SK-N-SH (cell line): Measurements from ENCODE around the gene RPL22. TPM values are rescaled to one million over a fixed set of nuclear protein-coding genes. Genes with fewer than 3 reads are reported as not detected.

Experiments used
- CTCF ChIA-PET: fragments of 300-600, 350-600 bp; formaldehyde crosslinking; extraction: SDS; loops from one replicate; lab custom pipeline; 2021; lab: Yijun Ruan, JAX
- POLR2A ChIA-PET: fragments of 350-600 bp; sonication (Branson Sonifier 250); formaldehyde crosslinking; extraction: SDS; loops from one replicate; lab custom pipeline; 2020; ENCODE audit warnings: antibody characterized with exemption, inconsistent platforms; lab: Yijun Ruan, JAX
- DNase-seq: peaks from one replicate; pipeline ENCODE4 v3.0.0; 2012
- H2AFZ ChIP-seq: fragments of 200-600 bp; sonication (generic); 2 replicates; pipeline ENCODE4 v1.8.1; 2016; ENCODE audit warnings: antibody characterized with exemption, mild to moderate bottlenecking, low read depth
- H3F3A ChIP-seq: fragments of 200-600 bp; sonication (generic); replicated peaks from 2 replicates; pipeline ENCODE3; 2016; ENCODE audit warnings: antibody characterized with exemption, mild to moderate bottlenecking; ENCODE audit not compliant: insufficient read depth
- H3K27ac ChIP-seq, 2 experiments: fragments of 200-500 bp in 1 of 2; fragments of 200-600 bp in 1 of 2; sonication (Bioruptor generic) in 1 of 2; sonication (generic), shearing (Covaris generic) in 1 of 2; 2 replicates each; pipeline versions ENCODE4 v1.5.1 to v1.6.1; 2014 to 2016; ENCODE audit warnings: low read depth in 2 of 2, inconsistent platforms in 1 of 2, low read length in 1 of 2, mild to moderate bottlenecking in 1 of 2, mixed read lengths in 1 of 2
- H3K27me3 ChIP-seq: fragments of 200-600 bp; sonication (generic), shearing (Covaris generic); 2 replicates; pipeline ENCODE4 v1.6.1; 2016; ENCODE audit warnings: mixed run types; ENCODE audit not compliant: insufficient read depth
- H3K36me3 ChIP-seq, 2 experiments: fragments of 200-500 bp in 1 of 2; fragments of 200-600 bp in 1 of 2; sonication (Bioruptor generic) in 1 of 2; sonication (generic) in 1 of 2; replicated peaks in 1 of 2; 2 replicates each; pipeline versions ENCODE3 to v1.5.1; 2014 to 2016; ENCODE audit warnings: low read length in 1 of 2, mild to moderate bottlenecking in 1 of 2; ENCODE audit not compliant: insufficient read depth in 2 of 2, control insufficient read depth in 1 of 2
- H3K4me1 ChIP-seq, 2 experiments: fragments of 200-500 bp in 1 of 2; fragments of 200-600 bp in 1 of 2; sonication (Bioruptor generic) in 1 of 2; sonication (generic), shearing (Covaris generic) in 1 of 2; 2 replicates each; pipeline versions ENCODE4 v1.5.1 to v1.6.1; 2014 to 2016; ENCODE audit warnings: low read depth in 1 of 2, low read length in 1 of 2, mixed run types in 1 of 2; ENCODE audit not compliant: insufficient read depth in 2 of 2, control insufficient read depth in 1 of 2
- H3K4me2 ChIP-seq: fragments of 200-600 bp; sonication (generic), shearing (Covaris generic); 2 replicates; pipeline ENCODE4 v1.6.1; 2017; ENCODE audit warnings: mixed run types
- H3K4me3 ChIP-seq, 2 experiments: fragments of 200-500 bp in 1 of 2; fragments of 200-600 bp in 1 of 2; sonication (Bioruptor generic) in 1 of 2; sonication (generic), shearing (Covaris generic) in 1 of 2; 2 replicates each; pipeline versions ENCODE4 v1.5.1 to v1.8.1; 2014 to 2016; ENCODE audit warnings: low read depth in 2 of 2, inconsistent platforms in 1 of 2, low read length in 1 of 2, mild to moderate bottlenecking in 1 of 2, mixed read lengths in 1 of 2, moderate library complexity in 1 of 2
- H3K79me2 ChIP-seq: fragments of 200-600 bp; sonication (generic); 2 replicates; pipeline ENCODE4 v1.8.1; 2017; ENCODE audit warnings: mild to moderate bottlenecking; ENCODE audit not compliant: insufficient read depth
- H3K9ac ChIP-seq: fragments of 200-600 bp; sonication (generic); 2 replicates; pipeline ENCODE4 v1.6.1; 2017; ENCODE audit warnings: mixed run types
- H3K9me2 ChIP-seq: fragments of 200-600 bp; sonication (generic); 2 replicates; pipeline ENCODE4 v1.6.1; 2017; ENCODE audit warnings: mixed run types
- H3K9me3 ChIP-seq: fragments of 200-600 bp; sonication (generic); 2 replicates; pipeline ENCODE4 v1.6.1; 2017; ENCODE audit warnings: mixed run types, mild to moderate bottlenecking, moderate library complexity
- H4K20me1 ChIP-seq: fragments of 200-600 bp; sonication (generic); 2 replicates; pipeline ENCODE4 v1.6.1; 2017; ENCODE audit warnings: mild to moderate bottlenecking, mixed run types; ENCODE audit not compliant: insufficient read depth
- ELF1 ChIP-seq: IDR thresholded peaks from 2 replicates; pipeline ENCODE4 v1.4.0; 2012
- FOXJ3 ChIP-seq: sonication (generic); formaldehyde crosslinking; IDR thresholded peaks from 2 replicates; pipeline ENCODE4 v1.5.1; 2020; ENCODE audit warnings: mild to moderate bottlenecking, missing genetic modification reagents
- GABPA ChIP-seq: IDR thresholded peaks from 2 replicates; pipeline ENCODE4 v1.4.0; 2012; ENCODE audit warnings: low read depth, mild to moderate bottlenecking
- GATA2 ChIP-seq: sonication (generic); formaldehyde crosslinking; IDR thresholded peaks from 2 replicates; pipeline ENCODE4 v1.5.0; 2020; ENCODE audit warnings: mild to moderate bottlenecking, missing genetic modification reagents
- JUND ChIP-seq: IDR thresholded peaks from 2 replicates; pipeline ENCODE4 v1.4.0; 2012
- MXI1 ChIP-seq: IDR thresholded peaks from 2 replicates; pipeline ENCODE4 v1.6.1; 2012; ENCODE audit warnings: mild to moderate bottlenecking, low read depth, low read length, improper control_type of control experiment
- NFIC ChIP-seq: IDR thresholded peaks from 2 replicates; pipeline ENCODE4 v1.4.0; 2012; ENCODE audit warnings: borderline replicate concordance
- RAD21 ChIP-seq: IDR thresholded peaks from 2 replicates; pipeline ENCODE4 v1.6.1; 2012; ENCODE audit warnings: mild to moderate bottlenecking, low read length
- RCOR1 ChIP-seq: fragments of 150-350 bp; IDR thresholded peaks from 2 replicates; pipeline ENCODE4 v1.6.1; 2017; ENCODE audit warnings: antibody characterized with exemption, low read length
- RXRA ChIP-seq: IDR thresholded peaks from 2 replicates; pipeline ENCODE4 v1.4.0; 2012; ENCODE audit warnings: low read depth, mild to moderate bottlenecking, borderline replicate concordance
- SMC3 ChIP-seq: IDR thresholded peaks from 2 replicates; pipeline ENCODE4 v1.6.1; 2012; ENCODE audit warnings: low read depth, low read length, improper control_type of control experiment
- TAF1 ChIP-seq: IDR thresholded peaks from 2 replicates; pipeline ENCODE4 v1.6.1; 2012; ENCODE audit warnings: low read depth, mild to moderate bottlenecking, low read length, moderate library complexity, borderline replicate concordance
- TCF12 ChIP-seq: IDR thresholded peaks from 2 replicates; pipeline ENCODE4 v1.4.0; 2012
- TEAD4 ChIP-seq: IDR thresholded peaks from 2 replicates; pipeline ENCODE4 v1.4.0; 2012; ENCODE audit warnings: mild to moderate bottlenecking, borderline replicate concordance; ENCODE audit not compliant: insufficient read depth
- YY1 ChIP-seq: IDR thresholded peaks from 2 replicates; pipeline ENCODE4 v1.4.0; 2012; ENCODE audit warnings: low read depth, mild to moderate bottlenecking
- WGBS: methylation state at CpG from one replicate; pipeline ENCODE4 v1.1.6; 2017; ENCODE audit warnings: low lambda C conversion rate; 5-methylcytosine and 5-hydroxymethylcytosine counted together
- polyA plus RNA-seq, 3 experiments: library from polyadenylated mRNA; depleted of rRNA; stranded (reverse); fragments of >200 nt; gene quantifications; 2 replicates each; pipeline ENCODE4 v1.2.3, GENCODE V29; 2012
- TF ChIP-seq, protein P1 (sequence below): fragments of 150-350 bp; IDR thresholded peaks from 2 replicates; pipeline ENCODE4 v1.6.1; 2016; ENCODE audit warnings: mild to moderate bottlenecking, low read depth, low read length
- TF ChIP-seq, protein P2 (sequence below): IDR thresholded peaks from 2 replicates; pipeline ENCODE4 v1.4.0; 2012; ENCODE audit warnings: low read depth, borderline replicate concordance

Gene RPL22
- polyA plus RNA-seq, 1 of the 3 experiments (the other 2 are of a cell fraction) = 140 TPM

GRCh38 chr1:6237093-6237492 lies 37.7 kb upstream of the RPL22 start:
- no peaks in the 10 kb centered on the region for H3K9me2 ChIP-seq
- no peaks in the 10 kb centered on the region for H4K20me1 ChIP-seq
- peaks cover 30% of the 10 kb centered on the region for H3K79me2 ChIP-seq
- H3K4me2 ChIP-seq = no peak overlapping the region
- no peak overlapping the region for H2AFZ ChIP-seq
- no peak overlapping the region for H3K27ac ChIP-seq
- H3K27me3 ChIP-seq = no peaks in the 10 kb centered on the region
- H3K4me1 ChIP-seq = peaks cover 0 to 9% of the 10 kb centered on the region in 2 experiments; a peak in 1 of 4 replicates
- no peak overlapping the region for H3K4me3 ChIP-seq
- peaks cover 3 to 4% of the 10 kb centered on the region in 2 experiments for H3K36me3 ChIP-seq
- TF ChIP-seq RXRA (no peak), YY1 (no peak), TCF12 (no peak), TEAD4 (no peak), FOXJ3 (no peak), SMC3 (no peak), TAF1 (no peak), MXI1 (no peak), GATA2 (CRISPR knock-in tag) (no peak), NFIC (no peak), GABPA (no peak), RCOR1 (no peak), JUND (no peak), ELF1 (no peak)
- TF ChIP-seq, protein P1, sequence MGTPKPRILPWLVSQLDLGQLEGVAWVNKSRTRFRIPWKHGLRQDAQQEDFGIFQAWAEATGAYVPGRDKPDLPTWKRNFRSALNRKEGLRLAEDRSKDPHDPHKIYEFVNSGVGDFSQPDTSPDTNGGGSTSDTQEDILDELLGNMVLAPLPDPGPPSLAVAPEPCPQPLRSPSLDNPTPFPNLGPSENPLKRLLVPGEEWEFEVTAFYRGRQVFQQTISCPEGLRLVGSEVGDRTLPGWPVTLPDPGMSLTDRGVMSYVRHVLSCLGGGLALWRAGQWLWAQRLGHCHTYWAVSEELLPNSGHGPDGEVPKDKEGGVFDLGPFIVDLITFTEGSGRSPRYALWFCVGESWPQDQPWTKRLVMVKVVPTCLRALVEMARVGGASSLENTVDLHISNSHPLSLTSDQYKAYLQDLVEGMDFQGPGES = no peak
- TF ChIP-seq, protein P2, sequence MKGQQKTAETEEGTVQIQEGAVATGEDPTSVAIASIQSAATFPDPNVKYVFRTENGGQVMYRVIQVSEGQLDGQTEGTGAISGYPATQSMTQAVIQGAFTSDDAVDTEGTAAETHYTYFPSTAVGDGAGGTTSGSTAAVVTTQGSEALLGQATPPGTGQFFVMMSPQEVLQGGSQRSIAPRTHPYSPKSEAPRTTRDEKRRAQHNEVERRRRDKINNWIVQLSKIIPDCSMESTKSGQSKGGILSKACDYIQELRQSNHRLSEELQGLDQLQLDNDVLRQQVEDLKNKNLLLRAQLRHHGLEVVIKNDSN = no peak
- 97% methylated on average over 4 of the region's 4 CpGs for WGBS
- H3F3A ChIP-seq = no peaks in the 10 kb centered on the region
- CTCF ChIA-PET = interaction anchor here (1.0 to 5.5 kb wide), 5 partner anchors 10 to 203 kb away, joined by 3 to 45 read pairs (median 4); no protein-coding TSS in a partner anchor
- POLR2A ChIA-PET = no interaction called here
- no peak overlapping the region for H3K9ac ChIP-seq
- H3K9me3 ChIP-seq = no peaks in the 10 kb centered on the region
- DNase-seq = no peak

GRCh38 chr1:6235296-6235677 lies 35.9 kb upstream of the RPL22 start:
- Histone ChIP-seq H3F3A (no peaks in the 10 kb centered on the region), H3K79me2 (peaks cover 34% of the 10 kb centered on the region), H2AFZ (no peak overlapping the region), H3K9ac (peak overlapping the region; percentile 77), H3K9me3 (no peaks in the 10 kb centered on the region), H4K20me1 (no peaks in the 10 kb centered on the region), H3K27me3 (no peaks in the 10 kb centered on the region), H3K36me3 (peaks cover 4 to 13% of the 10 kb centered on the region in 2 experiments), H3K4me2 (peak overlapping the region; percentile 79), H3K27ac (peak overlapping the region in 1 of 2 experiments; percentile 77; a peak in 2 of 4 replicates), H3K4me3 (peak overlapping the region; percentile 66 to 79), H3K4me1 (peaks cover 0 to 9% of the 10 kb centered on the region in 2 experiments; a peak in 1 of 4 replicates), H3K9me2 (no peaks in the 10 kb centered on the region)
- 0% methylated on average over 6 of the region's 30 CpGs for WGBS
- DNase-seq = no peak
- ChIA-PET CTCF (interaction anchor here (0.9 to 5.5 kb wide), 9 partner anchors 12 to 256 kb away, joined by 3 to 45 read pairs (median 3); partner anchors contain the start of gene PLEKHG5), POLR2A (interaction anchor here (0.6 to 1.5 kb wide), 6 partner anchors 10 to 178 kb away, joined by 3 to 6 read pairs (median 3); no protein-coding TSS in a partner anchor)
- TF ChIP-seq RAD21 = no peak
